PFSK-1 (cell line): Measurements from ENCODE around the gene TACC3.

ENCODE experiments used
- FOXP2 ChIP-seq: optimal IDR thresholded peaks from 2 replicates; pipeline ENCODE3; 2011; ENCODE audit warnings: borderline replicate concordance, control low read depth, inconsistent platforms; ENCODE audit not compliant: insufficient read depth; ENCODE audit errors: extremely low read length, extremely low read depth
- POLR2AphosphoS5 ChIP-seq: IDR thresholded peaks from 2 replicates; pipeline ENCODE4 v1.6.1; 2012; ENCODE audit warnings: low read depth, mild to moderate bottlenecking, control low read depth, low read length, moderate library complexity
- SIN3A ChIP-seq: IDR thresholded peaks from 2 replicates; pipeline ENCODE4 v1.6.1; 2012; ENCODE audit warnings: mild to moderate bottlenecking, low read length, moderate library complexity, borderline replicate concordance; ENCODE audit not compliant: insufficient read depth
- TAF1 ChIP-seq: IDR thresholded peaks from 2 replicates; pipeline ENCODE4 v1.6.1; 2012; ENCODE audit warnings: low read length, control low read depth, borderline replicate concordance; ENCODE audit not compliant: insufficient read depth
- TF ChIP-seq, protein P1 (sequence below), 2 experiments: IDR thresholded peaks; 2 replicates each; pipeline versions ENCODE4 v1.6.1 to v1.8.0; 2011 to 2012; ENCODE audit warnings: low read depth in 2 of 2, low read length in 2 of 2, control low read depth in 1 of 2, inconsistent platforms in 1 of 2, mild to moderate bottlenecking in 1 of 2, moderate library complexity in 1 of 2; ENCODE audit not compliant: insufficient read depth in 1 of 2

Gene TACC3

DNA sequence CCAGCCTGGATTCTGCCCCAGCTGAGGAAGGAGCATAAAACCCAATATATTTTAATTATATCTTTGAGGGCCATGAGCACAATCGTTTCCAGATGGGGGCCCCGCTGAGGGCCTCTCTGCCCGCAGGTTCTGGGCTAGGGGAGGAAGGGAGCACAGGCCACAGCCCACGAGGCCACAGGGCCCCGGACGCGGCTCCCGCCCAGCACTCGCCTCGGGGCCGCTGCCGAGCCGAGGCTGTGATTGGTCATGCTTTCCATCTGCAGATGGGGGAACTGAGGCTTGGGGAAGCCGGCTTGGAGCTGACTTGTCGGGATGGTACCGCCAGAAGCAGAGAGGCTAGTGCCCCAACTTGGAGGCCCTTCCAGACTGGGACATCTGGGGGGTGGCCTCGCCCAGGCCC lies 34.0 kb downstream of the TACC3 start:
- TF ChIP-seq FOXP2 (no peak), POLR2AphosphoS5 (no peak), TAF1 (no peak), SIN3A (no peak)
- TF ChIP-seq, protein P1, sequence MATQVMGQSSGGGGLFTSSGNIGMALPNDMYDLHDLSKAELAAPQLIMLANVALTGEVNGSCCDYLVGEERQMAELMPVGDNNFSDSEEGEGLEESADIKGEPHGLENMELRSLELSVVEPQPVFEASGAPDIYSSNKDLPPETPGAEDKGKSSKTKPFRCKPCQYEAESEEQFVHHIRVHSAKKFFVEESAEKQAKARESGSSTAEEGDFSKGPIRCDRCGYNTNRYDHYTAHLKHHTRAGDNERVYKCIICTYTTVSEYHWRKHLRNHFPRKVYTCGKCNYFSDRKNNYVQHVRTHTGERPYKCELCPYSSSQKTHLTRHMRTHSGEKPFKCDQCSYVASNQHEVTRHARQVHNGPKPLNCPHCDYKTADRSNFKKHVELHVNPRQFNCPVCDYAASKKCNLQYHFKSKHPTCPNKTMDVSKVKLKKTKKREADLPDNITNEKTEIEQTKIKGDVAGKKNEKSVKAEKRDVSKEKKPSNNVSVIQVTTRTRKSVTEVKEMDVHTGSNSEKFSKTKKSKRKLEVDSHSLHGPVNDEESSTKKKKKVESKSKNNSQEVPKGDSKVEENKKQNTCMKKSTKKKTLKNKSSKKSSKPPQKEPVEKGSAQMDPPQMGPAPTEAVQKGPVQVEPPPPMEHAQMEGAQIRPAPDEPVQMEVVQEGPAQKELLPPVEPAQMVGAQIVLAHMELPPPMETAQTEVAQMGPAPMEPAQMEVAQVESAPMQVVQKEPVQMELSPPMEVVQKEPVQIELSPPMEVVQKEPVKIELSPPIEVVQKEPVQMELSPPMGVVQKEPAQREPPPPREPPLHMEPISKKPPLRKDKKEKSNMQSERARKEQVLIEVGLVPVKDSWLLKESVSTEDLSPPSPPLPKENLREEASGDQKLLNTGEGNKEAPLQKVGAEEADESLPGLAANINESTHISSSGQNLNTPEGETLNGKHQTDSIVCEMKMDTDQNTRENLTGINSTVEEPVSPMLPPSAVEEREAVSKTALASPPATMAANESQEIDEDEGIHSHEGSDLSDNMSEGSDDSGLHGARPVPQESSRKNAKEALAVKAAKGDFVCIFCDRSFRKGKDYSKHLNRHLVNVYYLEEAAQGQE (IDR thresholded peaks at IDR 0.05; ENCODE audit: insufficient read depth in 1 of 2, low read depth in 2 of 2, low read length in 2 of 2) = no peak

DNA sequence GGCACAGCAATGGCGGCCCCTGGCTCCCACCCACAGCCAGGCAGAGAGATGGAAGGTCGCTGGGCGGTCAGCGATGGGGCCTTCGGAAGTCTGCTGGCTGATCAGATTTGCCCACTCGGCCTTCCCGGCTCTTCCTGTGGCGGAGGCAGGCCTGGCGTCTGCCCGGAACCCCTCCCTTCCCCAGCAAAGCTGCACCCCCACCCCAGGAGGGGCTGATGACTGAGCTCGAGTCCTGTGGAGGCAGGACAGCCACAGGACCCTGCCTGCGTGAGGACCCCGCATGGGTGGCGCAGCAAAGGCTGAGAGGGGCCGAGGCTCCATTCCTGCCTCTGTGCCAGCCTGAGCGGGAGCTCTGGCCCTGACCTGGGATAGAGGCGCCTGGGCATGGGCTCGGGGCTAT lies 34.8 kb downstream of the TACC3 start:
- TF ChIP-seq, protein P1 (IDR thresholded peaks at IDR 0.05; ENCODE audit: insufficient read depth in 1 of 2, low read depth in 2 of 2, low read length in 2 of 2) = no peak
- no peak for TF ChIP-seq POLR2AphosphoS5
- TF ChIP-seq FOXP2 = no peak
- no peak for TF ChIP-seq TAF1
- TF ChIP-seq SIN3A = no peak

DNA sequence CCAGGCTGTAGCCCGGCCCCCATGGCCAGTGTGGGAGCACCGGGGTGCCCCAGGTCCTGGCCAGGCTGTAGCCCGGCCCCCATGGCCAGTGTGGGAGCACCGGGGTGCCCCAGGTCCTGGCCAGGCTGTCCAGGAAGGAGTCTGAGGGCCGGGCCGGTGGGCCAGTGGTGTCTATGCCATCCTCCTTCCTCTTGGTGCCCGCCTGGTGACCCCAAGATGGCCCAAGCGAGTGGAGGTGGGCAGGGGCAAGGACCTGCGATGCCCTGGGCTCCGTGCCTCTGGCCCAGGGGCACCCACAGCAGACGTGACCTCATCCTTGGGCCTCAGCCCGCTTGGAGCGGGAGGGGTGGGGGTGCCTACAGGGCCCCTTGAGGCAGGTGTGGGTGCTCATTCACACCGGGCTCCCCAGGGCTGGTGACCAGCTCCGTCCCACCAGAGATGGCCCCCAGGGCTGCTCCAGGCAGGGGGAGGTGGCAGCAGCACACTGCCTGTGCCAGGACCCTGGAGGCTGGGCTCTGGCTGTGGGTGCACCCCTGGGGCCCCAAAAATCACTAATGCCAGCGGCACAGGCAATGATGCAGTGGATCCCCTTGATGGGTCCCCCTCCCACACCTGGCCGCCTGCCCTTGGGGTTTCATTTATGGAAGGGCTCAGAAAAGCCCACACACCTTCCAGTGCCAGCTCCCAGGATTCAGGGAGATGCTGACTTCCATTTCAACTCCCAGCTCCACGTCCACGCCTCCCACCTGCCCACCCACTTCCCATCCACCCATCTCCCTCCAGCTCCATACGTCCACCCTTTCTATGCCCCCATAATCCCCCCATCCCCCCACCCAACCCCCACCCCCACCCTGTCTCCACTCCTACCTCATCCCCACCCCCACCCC lies 35.8 kb downstream of the TACC3 start:
- TF ChIP-seq SIN3A (no peak), TAF1 (no peak), FOXP2 (no peak), POLR2AphosphoS5 (no peak)
- TF ChIP-seq, protein P1 (IDR thresholded peaks at IDR 0.05; ENCODE audit: insufficient read depth in 1 of 2, low read depth in 2 of 2, low read length in 2 of 2) = no peak

DNA sequence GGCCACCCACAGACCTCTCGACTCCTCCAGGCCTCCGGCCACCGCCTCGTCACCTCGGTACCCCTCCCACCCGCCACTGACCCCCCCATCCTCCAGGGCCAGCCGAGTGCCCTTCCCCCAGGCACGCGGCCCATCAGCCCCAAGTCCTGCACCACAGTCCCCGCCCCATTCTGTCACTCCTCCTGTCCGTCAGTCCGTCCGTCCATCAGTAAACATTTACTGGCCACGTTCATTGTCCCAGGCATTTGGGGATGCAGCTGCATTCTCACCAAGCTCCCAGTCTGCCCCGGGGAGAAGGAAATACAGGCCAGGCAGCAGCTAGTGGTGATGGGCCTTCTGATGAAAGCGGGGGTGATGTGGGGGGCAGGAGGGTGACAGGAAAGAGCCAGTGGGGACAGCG lies 36.5 kb downstream of the TACC3 start:
- TF ChIP-seq TAF1 = no peak
- TF ChIP-seq, protein P1 (IDR thresholded peaks at IDR 0.05; ENCODE audit: insufficient read depth in 1 of 2, low read depth in 2 of 2, low read length in 2 of 2) = no peak
- no peak for TF ChIP-seq POLR2AphosphoS5
- TF ChIP-seq FOXP2 = no peak
- no peak for TF ChIP-seq SIN3A
